HG02610 (cell line): ENCODE measurements around the gene BTN3A1.
A peak's percentile ranks its signal among the peaks of the same experiment; 100 is the strongest.
"Not testable (repeated sequence)": the region's sequence is repeated elsewhere in the genome, so short reads cannot be mapped to it uniquely, and the experiment has no call there.

ENCODE experiments used
- ATAC-seq: cut with Tn5 transposase; IDR thresholded peaks from one replicate; pipeline ENCODE4 v1.9.1; 2021; ENCODE audit warnings: mild to moderate bottlenecking, moderate library complexity; ENCODE audit not compliant: unreplicated experiment

The BTN3A1 gene

DNA sequence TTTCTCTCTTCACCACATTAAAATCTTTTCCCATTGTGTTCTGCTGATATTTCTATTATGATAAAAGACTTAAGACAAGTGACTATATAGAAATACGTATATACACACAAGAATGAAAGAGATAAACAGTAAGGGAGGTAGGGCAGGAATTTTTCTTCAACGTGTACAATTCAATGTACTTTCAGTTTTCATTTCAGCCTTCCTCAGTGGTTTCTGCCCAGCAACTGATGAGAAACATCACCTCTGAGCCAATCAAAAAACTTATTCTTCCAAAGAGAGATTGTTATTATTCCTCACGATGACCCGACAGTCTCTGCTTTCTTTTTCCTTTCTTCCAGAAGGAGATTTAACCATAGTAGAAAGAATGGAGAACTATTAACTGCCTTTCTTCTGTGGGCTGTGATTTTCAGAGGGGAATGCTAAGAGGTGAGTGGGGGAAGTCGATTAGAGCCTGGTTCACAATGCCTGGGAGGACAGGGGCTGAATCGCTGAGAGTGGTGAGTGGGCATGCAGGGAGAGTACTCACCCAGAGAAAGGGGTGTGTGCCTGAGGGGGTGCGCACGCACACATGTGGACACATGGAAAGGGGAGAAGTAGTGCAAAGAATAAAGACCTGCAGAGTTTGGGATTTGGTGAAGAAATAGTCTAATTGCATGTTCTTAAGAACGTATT is at the start of gene BTN3A1:
Gene BTN3A1 (plus strand): TSS at position 289 of the 672 bp plus-strand sequence. CDS start 3,289 bp downstream, outside the sequence.
- peak; percentile 86 for ATAC-seq

DNA sequence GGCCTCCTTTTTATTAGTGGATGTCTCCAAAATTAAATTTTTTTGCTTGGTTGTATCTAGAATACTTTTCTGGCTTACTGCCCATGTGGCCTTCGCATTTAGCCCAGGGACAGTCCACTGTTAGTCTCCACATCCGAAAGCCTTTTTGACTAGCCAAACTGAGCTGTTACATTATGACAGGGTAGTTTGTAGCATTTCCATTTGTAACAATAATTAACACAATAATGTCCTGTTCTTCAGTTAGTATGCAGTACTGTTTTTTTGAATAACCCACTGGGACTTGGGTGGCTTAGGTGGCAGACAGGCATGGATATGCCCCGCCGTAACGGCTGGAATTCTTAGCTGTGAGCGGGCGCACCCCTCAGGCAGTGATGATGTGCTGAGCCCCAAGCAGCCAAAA is 49.8 kb upstream of the BTN3A1 start:
- ATAC-seq, result no peak

GRCh38 chr6:26354162-26354561 is 47.9 kb upstream of the BTN3A1 start:
- no peak for ATAC-seq

DNA sequence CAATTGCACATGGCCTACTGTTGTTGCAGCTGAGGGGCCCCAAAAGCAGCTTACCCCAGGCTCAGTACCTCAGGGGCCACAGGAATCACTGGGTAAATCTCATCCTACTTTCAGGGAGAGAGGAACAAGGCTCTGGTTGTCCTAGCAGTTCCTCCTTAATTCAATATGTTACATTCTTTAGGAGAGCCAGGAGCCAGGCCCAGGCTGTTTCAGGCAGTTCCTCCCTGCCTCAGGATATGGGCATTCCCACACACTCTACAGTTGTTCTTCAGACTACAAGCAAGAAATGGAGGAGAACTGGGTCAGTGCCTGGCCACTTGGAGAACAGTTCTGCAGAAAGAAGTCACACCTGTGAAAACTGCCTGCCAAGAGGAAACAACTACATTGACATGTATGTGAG is 46.7 kb upstream of the BTN3A1 start:
- ATAC-seq, result no peak

DNA sequence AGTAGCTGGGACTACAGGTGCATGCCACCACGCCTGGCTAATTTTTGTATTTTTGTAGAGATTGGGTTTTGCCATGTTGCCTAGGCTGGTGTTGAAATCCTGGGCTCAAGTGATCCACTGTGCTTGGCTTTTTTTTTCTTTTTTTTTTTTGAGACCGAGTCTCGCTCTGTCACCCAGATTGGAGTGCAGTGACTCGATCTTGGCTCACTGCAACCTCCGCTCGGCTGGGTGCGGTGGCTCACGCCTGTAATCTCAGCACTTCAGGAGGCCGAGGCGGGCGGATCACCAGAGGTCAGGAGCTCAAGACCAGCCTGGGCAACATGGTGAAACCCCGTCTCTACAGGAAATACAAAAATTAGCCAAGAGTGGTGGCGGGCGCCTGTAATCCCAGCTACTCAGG is 44.5 kb upstream of the BTN3A1 start:
- not testable (repeated sequence) for ATAC-seq

DNA sequence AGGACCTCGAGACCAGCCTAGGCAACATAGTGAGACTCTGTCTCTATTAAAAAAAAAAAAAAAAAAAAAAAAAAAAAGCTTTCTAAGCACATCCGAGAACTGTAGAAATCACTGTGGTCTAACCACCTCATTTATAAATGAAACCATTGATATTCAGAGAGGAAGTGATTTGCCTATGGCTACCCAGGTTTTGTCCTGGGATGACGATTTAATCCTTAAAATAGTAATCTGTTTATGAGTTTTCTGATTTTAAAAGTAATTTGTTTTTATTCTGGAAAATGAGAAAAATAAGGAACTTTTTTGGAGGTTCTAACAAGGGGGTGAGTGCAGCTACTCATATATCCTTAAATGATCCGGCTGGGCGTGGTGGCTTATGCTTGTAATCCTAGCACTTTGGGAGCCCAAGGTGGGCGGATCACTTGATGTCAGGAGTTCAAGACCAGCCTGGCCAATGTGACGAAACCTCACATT is 43.5 kb upstream of the BTN3A1 start:
- peak; percentile 56 for ATAC-seq

GRCh38 chr6:26359765-26360164 is 42.3 kb upstream of the BTN3A1 start:
- ATAC-seq, result no peak

GRCh38 chr6:26360451-26361416 is 41.3 kb upstream of the BTN3A1 start:
- no peak for ATAC-seq

DNA sequence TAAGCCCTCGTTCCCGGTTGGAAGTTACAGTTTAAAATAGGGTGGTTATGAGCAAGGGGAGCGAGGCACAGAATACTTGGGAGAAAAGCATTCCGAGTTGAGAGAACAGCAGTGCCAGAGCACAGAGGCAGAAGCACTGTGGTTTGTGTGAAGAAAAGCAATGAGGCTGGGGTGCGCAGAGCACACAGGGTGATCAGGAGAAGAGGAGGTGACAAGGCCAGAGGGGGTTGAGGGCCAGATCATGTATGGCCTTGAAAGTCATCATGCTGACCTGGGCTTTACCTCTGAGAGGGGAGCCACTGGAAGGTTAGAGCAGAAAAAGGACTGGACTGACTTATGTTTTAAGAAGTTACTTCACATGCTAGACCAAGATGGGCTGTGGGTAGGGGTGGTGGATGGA is 40.5 kb upstream of the BTN3A1 start:
- ATAC-seq, result no peak

DNA sequence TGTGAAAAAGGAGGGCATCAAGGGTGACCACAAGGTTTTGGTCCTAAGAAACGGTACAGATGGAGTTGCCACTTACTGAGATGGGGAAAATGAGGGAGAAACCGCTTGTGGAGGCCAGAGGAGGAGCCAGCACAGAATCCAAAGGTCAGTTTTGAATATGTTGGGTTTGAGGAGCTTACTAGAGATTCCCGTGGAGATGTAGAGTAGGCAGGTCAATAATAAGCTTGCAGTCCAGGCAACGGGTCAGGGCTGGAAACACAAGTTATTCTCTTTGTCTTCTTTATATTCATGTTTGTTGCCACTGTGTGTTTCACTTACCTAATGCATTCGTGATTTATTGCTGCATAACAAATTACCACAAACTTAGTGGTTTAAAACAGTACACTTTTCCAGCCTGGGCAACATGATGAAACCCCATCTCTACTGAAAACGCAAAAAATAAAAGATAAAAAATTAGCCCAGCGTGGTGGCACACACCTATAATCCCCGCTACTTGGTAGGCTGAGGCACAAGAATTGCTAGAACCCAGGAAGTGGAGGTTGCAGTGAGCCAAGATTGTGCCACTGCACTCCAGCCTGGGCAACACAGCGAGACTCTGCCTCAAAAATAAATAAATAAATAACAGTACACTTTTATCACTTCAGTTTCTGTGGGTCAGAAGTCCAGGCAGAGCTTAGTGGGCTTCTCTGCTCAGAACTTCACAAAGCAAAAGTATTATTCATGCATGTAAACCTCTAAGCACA is 39.8 kb upstream of the BTN3A1 start:
- ATAC-seq, result no peak

DNA sequence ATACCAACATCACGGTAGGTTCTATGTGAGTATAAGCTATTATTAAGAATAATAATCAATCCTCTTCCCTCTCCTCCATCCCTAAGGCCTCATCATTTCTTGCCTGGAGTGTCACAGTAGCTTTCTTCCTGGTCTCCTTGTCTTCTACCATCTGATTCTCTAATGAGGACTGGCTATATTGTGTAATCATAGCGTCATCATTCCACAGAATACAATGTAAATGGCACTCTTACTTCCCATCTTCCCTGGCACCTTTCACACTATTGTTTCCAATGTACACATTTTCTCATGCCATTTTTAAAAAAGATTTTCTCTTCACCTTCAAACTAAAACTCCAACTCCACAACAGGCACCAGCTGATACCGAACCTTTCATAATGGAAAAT is 39.2 kb upstream of the BTN3A1 start:
- ATAC-seq, result no peak

DNA sequence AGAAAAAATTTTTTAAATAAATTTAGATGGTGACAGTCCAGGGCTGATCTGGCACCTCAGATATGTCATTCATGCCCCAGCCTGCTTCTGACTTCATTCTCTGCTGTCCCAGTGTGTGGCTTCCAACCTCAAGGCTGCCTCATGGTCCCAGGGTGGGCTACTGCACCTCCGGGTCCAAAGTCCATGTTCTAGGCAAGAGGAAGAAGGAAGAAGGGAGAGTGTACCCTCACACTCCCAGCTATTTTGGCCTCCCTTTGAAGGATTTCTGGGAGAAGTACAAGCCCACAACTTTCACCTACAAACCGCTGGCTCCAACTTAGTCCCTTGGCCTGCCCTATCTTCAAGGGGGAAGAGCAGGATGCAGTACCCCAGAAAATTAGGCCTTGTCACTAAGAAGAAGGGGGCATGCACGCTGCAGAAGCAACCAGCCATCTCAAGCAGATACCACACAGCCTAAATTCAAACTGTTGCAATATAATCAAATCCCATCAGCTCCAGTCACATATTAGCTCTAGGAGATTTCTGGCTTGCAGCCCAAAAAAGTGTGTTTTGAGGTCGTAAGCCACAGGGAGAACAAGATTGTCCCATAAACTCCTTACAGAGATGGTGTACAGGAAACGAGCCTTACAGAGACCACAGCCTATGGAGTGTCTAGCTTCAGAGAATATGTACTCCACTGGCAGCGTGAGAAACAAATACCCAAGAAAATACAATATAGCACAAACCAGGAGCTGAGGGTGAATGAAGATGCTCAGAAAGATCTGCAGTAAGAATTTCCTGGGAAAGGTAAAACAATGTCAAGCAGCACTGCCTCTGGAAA is 38.0 kb upstream of the BTN3A1 start:
- ATAC-seq, result no peak

- ATAC-seq, result no peak
Measured at GRCh38 chr6:26365633-26365995, 36.5 kb upstream of the BTN3A1 start.

GRCh38 chr6:26366504-26366903 is 35.6 kb upstream of the BTN3A1 start:
- no peak for ATAC-seq

GRCh38 chr6:26367114-26367513 is 35.0 kb upstream of the BTN3A1 start:
- no peak for ATAC-seq

DNA sequence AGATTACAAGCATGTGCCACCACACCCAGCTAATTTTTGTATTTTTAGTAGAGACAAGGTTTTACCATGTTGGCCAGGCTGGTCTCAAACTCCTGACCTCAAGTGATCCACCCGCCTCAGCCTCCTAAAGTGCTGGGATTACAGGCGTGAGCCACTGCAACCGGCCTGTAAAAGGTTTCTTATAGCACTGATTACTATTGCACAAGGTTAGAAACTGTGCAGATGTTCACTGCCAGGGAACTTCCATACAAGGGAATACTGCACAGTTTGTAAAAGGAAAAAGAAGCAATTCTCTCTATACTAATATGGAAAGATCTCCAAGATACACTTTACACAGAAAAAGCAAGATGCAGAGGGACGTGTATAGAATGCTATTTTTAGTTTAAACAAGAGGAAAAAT is 30.3 kb upstream of the BTN3A1 start:
- ATAC-seq, result not testable (repeated sequence)

- ATAC-seq, result no peak
Measured at GRCh38 chr6:26372308-26373144, 29.5 kb upstream of the BTN3A1 start.

- ATAC-seq, result no peak
Measured at GRCh38 chr6:26375270-26375669, 26.8 kb upstream of the BTN3A1 start.

GRCh38 chr6:26377719-26378118 is 24.4 kb upstream of the BTN3A1 start:
- no peak for ATAC-seq

- ATAC-seq, result not testable (repeated sequence)
Measured at GRCh38 chr6:26378143-26378542, 23.9 kb upstream of the BTN3A1 start.
